Measurements from ENCODE around the gene QRICH2. TPM values are rescaled to one million over a fixed set of nuclear protein-coding genes. Genes with fewer than 3 reads are reported as not detected.
A peak's percentile ranks its signal among the peaks of the same experiment; 100 is the strongest.
"Not testable (repeated sequence)": the region's sequence is repeated elsewhere in the genome, so short reads cannot be mapped to it uniquely, and the experiment has no call there.

The QRICH2 gene
- total and polyA plus RNA-seq, 3 donors from 2014 or later: 27.0 to 43.4 (median 39.0) TPM

DNA sequence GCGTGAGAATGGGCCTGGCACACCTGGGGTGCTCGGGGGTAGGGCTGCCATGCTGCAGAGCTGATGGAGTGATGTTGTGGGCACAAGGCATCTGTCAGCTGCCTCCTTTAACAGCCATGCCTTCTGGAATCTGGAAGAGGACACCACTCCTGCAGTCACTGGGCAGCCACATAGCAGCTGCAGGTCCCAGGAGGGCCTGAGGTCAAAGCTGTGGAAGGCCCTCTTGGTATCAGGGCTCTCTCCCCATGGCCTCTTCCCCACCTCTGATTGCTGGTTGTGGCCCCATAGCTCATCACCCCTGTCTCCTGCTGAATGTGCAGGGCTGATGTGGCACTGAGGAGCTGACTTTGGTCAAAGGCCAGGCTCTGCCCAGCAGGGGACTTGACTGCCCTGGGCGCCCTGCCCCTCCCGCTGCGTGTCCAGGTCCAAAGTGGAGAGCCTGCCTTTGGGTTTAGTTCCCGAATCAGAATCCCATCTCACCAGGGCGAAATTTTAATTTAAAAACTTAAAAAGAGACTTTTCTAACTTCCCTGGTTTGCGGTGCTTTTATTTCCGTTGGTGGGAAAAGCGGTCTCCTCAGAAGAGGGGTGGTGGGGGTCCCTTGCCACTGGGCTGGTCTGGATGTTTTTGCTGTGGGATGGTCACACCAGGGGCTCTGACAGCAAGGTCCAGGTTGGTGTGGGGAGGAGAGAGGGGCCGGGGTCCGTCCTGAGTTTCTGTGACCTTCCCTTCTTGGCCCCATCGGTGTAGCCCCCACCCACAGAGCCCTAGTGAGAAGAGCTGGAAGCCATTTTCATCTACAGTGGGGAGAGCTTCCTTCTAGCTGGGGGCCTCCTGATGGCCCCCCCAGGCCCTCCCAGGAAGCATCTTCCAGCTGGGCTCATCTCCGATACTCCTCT lies 37.1 kb downstream of the QRICH2 start:
- no peaks in the 10 kb centered on the region for H3K36me3 ChIP-seq (ENCODE audit: low read depth, missing control alignments)
- TF ChIP-seq POLR2A (IDR thresholded peaks at IDR 0.05): no peak
- TF ChIP-seq, protein P1, sequence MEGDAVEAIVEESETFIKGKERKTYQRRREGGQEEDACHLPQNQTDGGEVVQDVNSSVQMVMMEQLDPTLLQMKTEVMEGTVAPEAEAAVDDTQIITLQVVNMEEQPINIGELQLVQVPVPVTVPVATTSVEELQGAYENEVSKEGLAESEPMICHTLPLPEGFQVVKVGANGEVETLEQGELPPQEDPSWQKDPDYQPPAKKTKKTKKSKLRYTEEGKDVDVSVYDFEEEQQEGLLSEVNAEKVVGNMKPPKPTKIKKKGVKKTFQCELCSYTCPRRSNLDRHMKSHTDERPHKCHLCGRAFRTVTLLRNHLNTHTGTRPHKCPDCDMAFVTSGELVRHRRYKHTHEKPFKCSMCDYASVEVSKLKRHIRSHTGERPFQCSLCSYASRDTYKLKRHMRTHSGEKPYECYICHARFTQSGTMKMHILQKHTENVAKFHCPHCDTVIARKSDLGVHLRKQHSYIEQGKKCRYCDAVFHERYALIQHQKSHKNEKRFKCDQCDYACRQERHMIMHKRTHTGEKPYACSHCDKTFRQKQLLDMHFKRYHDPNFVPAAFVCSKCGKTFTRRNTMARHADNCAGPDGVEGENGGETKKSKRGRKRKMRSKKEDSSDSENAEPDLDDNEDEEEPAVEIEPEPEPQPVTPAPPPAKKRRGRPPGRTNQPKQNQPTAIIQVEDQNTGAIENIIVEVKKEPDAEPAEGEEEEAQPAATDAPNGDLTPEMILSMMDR (IDR thresholded peaks at IDR 0.05): no peak
- no peaks in the 10 kb centered on the region for H3K27me3 ChIP-seq
- H3K4me1 ChIP-seq: peaks cover 32% of the 10 kb centered on the region
- H3K27ac ChIP-seq: peak overlapping the region; percentile 2 to 59
- no peak overlapping the region for H3K4me3 ChIP-seq
- WGBS, 2 donors: 85 to 87% methylated on average over 14 of the region's 14 CpGs
- DNase-seq: no peak
- H3K9me3 ChIP-seq: no peaks in the 10 kb centered on the region
- intact Hi-C loops (cut with DNase I; ENCODE audit: low total_unique reads): no loop called here

DNA sequence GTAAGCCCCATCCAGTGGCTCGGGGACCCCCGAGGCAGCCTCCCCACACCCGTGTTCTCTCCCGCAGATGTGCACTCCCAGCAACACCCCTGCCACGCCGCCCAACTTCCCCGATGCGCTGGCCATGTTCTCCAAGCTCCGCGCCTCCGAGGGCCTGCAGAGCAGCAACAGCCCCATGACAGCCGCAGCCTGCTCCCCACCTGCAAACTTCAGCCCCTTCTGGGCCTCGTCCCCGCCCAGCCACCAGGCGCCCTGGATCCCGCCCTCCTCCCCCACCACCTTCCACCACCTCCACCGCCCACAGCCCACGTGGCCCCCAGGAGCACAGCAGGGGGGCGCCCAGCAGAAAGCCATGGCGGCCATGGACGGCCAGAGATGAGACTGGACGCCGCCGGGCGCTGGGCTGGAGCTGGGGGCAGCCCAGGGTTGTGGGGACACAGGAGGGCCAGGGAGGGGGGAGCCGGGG lies 37.9 kb downstream of the QRICH2 start:
- no peak for TF ChIP-seq POLR2A (IDR thresholded peaks at IDR 0.05)
- TF ChIP-seq, protein P1 (IDR thresholded peaks at IDR 0.05): no peak
- Histone ChIP-seq H3K27me3 (no peaks in the 10 kb centered on the region), H3K27ac (no peak overlapping the region), H3K4me3 (no peak overlapping the region), H3K4me1 (peaks cover 32% of the 10 kb centered on the region), H3K36me3 (ENCODE audit: low read depth, missing control alignments) (no peaks in the 10 kb centered on the region), H3K9me3 (no peaks in the 10 kb centered on the region)
- WGBS, 2 donors: 86 to 93% methylated on average over 12 to 26 of the region's 26 CpGs
- no peak for DNase-seq
- intact Hi-C loops (cut with DNase I; ENCODE audit: low total_unique reads): no loop called here

DNA sequence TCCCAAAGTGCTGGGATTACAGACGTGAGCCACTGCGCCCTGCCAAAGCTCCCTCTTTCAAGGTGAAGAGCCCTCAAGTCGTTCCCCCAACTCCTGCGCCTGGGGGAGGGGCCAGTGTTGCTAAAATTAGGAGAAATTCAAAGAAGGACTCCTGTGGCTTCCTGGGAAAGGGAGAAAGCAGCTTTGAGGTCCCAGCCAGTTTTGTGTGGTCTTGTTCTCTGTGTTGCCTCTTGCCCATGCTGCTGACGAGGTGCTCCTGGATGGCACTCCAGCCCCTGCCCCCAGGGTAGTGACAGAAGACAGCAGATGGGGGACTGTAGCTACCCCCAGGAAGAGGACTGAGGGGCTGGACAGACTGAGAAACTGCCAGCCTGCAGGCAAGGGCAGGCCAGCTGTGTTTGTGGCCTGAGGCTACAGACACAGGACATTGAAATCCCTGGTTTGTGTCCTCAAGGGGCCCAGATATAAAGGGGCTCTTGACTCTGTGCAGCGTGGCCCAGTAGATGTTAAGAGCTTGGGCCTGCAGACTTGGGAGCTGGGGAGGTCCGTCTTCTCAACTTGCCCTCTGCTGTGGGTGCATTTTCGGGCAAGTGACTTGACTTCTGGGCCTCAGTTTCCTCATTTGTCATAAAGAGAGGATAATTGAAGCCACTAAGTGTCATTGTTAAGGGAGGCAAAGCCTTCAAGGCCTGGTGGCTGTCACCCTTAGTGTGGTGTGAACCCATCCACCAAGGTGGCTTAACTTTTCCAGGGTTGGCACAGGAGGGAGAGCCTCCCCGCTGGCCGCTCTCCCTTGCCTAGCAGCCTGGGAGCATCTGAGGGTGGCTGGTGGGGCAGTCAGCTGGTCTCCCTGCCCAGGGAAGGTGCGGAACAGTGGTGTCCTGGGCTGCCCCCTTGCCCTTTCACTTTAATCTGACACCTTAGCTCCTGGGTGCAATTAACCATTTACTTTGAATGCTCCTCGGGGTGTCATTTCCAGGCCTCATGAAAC lies 38.8 kb downstream of the QRICH2 start:
- Histone ChIP-seq H3K9me3 (no peaks in the 10 kb centered on the region), H3K4me1 (peaks cover 35% of the 10 kb centered on the region), H3K27me3 (no peaks in the 10 kb centered on the region), H3K27ac (no peak overlapping the region), H3K4me3 (no peak overlapping the region), H3K36me3 (ENCODE audit: low read depth, missing control alignments) (no peaks in the 10 kb centered on the region)
- intact Hi-C loops (cut with DNase I; ENCODE audit: low total_unique reads): no loop called here
- TF ChIP-seq, protein P1 (IDR thresholded peaks at IDR 0.05): no peak
- no peak for TF ChIP-seq POLR2A (IDR thresholded peaks at IDR 0.05)
- WGBS, 2 donors: 80 to 82% methylated on average over 10 to 12 of the region's 12 CpGs
- DNase-seq: no peak

DNA sequence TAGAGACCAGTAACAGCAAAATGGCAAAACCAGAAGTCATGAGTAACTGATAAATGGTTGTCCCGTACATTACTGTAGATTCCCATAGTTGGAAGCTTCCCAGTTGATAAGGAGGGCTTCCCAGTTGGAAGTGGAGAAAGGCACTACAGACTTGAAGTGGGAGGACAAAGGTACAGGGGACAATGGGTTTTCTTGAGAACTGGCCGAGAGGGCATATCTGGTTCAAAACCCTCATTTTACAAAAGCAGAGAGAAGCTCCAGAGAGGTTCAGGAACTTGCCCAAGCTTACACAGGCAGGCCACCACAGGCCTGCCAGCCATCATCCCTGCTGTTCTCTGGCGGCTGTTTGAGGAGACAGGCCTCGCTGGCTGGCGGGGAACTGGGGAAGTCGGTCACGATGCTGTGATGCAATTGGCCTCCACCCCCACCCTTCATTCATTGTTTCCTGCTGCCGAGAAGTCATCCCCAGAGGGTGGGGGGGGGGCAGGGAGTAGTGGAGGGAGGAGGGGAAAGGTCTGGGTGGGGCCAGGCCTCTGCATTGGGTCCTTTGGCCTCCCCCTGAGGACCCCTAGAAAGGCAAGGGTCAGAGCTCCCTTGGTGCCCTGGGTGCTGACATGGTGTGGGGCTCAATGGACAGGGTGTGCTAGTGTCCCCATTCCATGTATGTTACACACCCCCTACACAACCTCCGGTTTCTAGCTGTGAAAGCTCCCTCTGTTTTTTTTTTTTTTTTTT lies 39.9 kb downstream of the QRICH2 start:
- TF ChIP-seq POLR2A (IDR thresholded peaks at IDR 0.05): no peak
- TF ChIP-seq, protein P1 (IDR thresholded peaks at IDR 0.05): no peak
- Histone ChIP-seq H3K9me3 (no peaks in the 10 kb centered on the region), H3K27ac (peak overlapping the region; percentile 36 to 71), H3K27me3 (no peaks in the 10 kb centered on the region), H3K36me3 (ENCODE audit: low read depth, missing control alignments) (no peaks in the 10 kb centered on the region), H3K4me1 (peaks cover 36% of the 10 kb centered on the region), H3K4me3 (no peak overlapping the region)
- 51 to 53% methylated on average over 4 to 9 of the region's 9 CpGs for WGBS, 2 donors
- peak; percentile 57 for DNase-seq
- intact Hi-C loops (cut with DNase I; ENCODE audit: low total_unique reads): no loop called here

DNA sequence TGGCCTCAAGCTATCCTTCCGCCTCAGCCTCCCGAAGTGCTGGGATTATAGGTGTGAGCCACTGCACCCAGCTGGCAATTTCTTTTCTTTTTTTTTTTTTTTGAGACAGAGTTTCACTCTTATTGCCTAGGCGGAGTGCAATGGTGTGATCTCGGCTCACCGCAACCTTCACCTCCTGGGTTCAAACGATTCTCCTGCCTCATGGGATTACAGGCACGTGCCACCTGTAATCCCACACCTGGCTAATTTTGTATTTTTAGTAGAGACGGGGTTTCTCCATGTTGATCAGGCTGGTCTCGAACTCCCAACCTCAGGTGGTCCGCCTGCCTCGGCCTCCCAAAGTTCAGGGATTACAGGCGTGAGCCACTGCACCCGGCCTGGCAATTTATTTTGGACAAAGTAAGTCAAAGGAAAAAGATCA lies 40.5 kb downstream of the QRICH2 start:
- H3K27me3 ChIP-seq; DNase-seq; intact Hi-C loops (cut with DNase I; ENCODE audit: low total_unique reads); H3K4me3 ChIP-seq; H3K36me3 ChIP-seq (ENCODE audit: low read depth, missing control alignments); H3K9me3 ChIP-seq: not testable (repeated sequence)
- peaks cover 34% of the 10 kb centered on the region for H3K4me1 ChIP-seq
- H3K27ac ChIP-seq: peak overlapping the region; percentile 36 to 71
- WGBS, 2 donors: 90 to 93% methylated on average over 13 of the region's 13 CpGs

Measured in testis (tissue), 3 donors.